GM12878 (cell line): ENCODE results near the gene PPFIBP1. TPM values are rescaled to one million over a fixed set of nuclear protein-coding genes. Genes with fewer than 3 reads are reported as not detected.

Experiments used
- ATAC-seq: fragments of 200-7000 bp; cut with Tn5 transposase; 3 replicates; pipeline ENCODE4 v1.9.1; 2020; ENCODE audit warnings: mild to moderate bottlenecking, moderate library complexity
- BruUV-seq: library from RNA; stranded (reverse); fragments of 400-500 nt; replicated peaks from 2 replicates; lab custom pipeline; 2021; lab: Mats Ljungman, UMichigan
- CTCF ChIA-PET: fragments of 300-600 bp; sonication (Branson Sonifier 250); formaldehyde crosslinking; extraction: SDS; loops from one replicate; lab custom pipeline; 2021; ENCODE audit warnings: inconsistent platforms; lab: Yijun Ruan, JAX
- POLR2A ChIA-PET: fragments of 350-600 bp; formaldehyde crosslinking; extraction: SDS; loops from one replicate; lab custom pipeline; 2021; ENCODE audit warnings: inconsistent platforms; lab: Charles Lee
- RAD21 ChIA-PET: fragments of 300-600 bp; sonication (Branson Sonifier 250); formaldehyde crosslinking; loops from one replicate; lab custom pipeline; 2023; ENCODE audit warnings: antibody characterized with exemption; ENCODE audit not compliant: unreplicated experiment; lab: Charles Lee
- SMC1A ChIA-PET: fragments of 300-600 bp; sonication (Branson Sonifier 250); formaldehyde crosslinking; loops from one replicate; lab custom pipeline; 2023; ENCODE audit not compliant: unreplicated experiment, uncharacterized antibody; lab: Charles Lee
- DNase-seq: peaks from one replicate; pipeline ENCODE4 v3.0.0-alpha.2; 2011; ENCODE audit warnings: low read depth, low spot score
- FAIRE-seq: peaks from 3 replicates; lab custom pipeline; 2011; peaks lifted over from hg19 to GRCh38; lab: Jason Lieb, UNC
- H2AFZ ChIP-seq: 2 replicates; pipeline ENCODE4 v1.6.0; 2011; ENCODE audit warnings: low read depth, low read length, control low read depth; ENCODE audit not compliant: control insufficient read depth
- H3K27ac ChIP-seq: 2 replicates; pipeline ENCODE4 v1.5.1; 2011; ENCODE audit warnings: control low read depth; ENCODE audit not compliant: control insufficient read depth, insufficient read depth
- H3K27me3 ChIP-seq, 2 experiments: replicated peaks in 1 of 2; 2 replicates each; pipeline versions ENCODE4 v1.6.0 to v1.6.1; 2011; ENCODE audit warnings: low read length in 1 of 2; ENCODE audit not compliant: control insufficient read depth in 2 of 2, insufficient read depth in 2 of 2
- H3K36me3 ChIP-seq, 2 experiments: 2 replicates each; pipeline ENCODE4 v1.5.1; 2011; ENCODE audit warnings: low read length in 1 of 2; ENCODE audit not compliant: control insufficient read depth in 2 of 2, insufficient read depth in 2 of 2
- H3K4me1 ChIP-seq: 2 replicates; pipeline ENCODE4 v1.6.1; 2011; ENCODE audit warnings: mild to moderate bottlenecking, low read length, moderate library complexity, mixed read lengths; ENCODE audit not compliant: control insufficient read depth, insufficient read depth
- H3K4me2 ChIP-seq: 2 replicates; pipeline ENCODE4 v1.6.0; 2011; ENCODE audit warnings: control low read depth; ENCODE audit not compliant: control insufficient read depth, insufficient read depth
- H3K4me3 ChIP-seq: fragments of 200-600 bp; sonication (generic); 2 replicates; pipeline ENCODE4 v1.5.1; 2016
- H3K79me2 ChIP-seq: 2 replicates; pipeline ENCODE4 v1.6.0; 2011; ENCODE audit warnings: low read length; ENCODE audit not compliant: control insufficient read depth, insufficient read depth
- H3K9ac ChIP-seq: 2 replicates; pipeline ENCODE4 v1.8.0; 2011; ENCODE audit warnings: low read length, control low read depth, mixed read lengths; ENCODE audit not compliant: control insufficient read depth, insufficient read depth
- H3K9me3 ChIP-seq: replicated peaks from 3 replicates; pipeline ENCODE4 v1.5.1; 2011; ENCODE audit warnings: mild to moderate bottlenecking, low read length; ENCODE audit not compliant: control insufficient read depth, insufficient read depth
- H4K20me1 ChIP-seq: 2 replicates; pipeline ENCODE4 v1.6.0; 2011; ENCODE audit not compliant: control insufficient read depth, insufficient read depth
- CEBPB ChIP-seq, 2 experiments: fragments of 150-350 bp in 1 of 2; IDR thresholded peaks; 2 replicates each; pipeline ENCODE4 v1.6.1; 2012 to 2014; ENCODE audit warnings: low read depth in 2 of 2, low read length in 2 of 2, borderline replicate concordance in 1 of 2, inconsistent platforms in 1 of 2
- ETV6 ChIP-seq, 2 experiments: fragments of 450-650 bp in 1 of 2; IDR thresholded peaks in 1 of 2; conservative IDR thresholded peaks in 1 of 2; 2 replicates each; pipeline ENCODE4 v1.6.1; 2014; ENCODE audit warnings: antibody characterized with exemption in 1 of 2, borderline replicate concordance in 1 of 2, low read depth in 1 of 2, mild to moderate bottlenecking in 1 of 2, moderate library complexity in 1 of 2
- HCFC1 ChIP-seq: fragments of 150-350 bp; IDR thresholded peaks from 2 replicates; pipeline ENCODE4 v1.6.1; 2014; ENCODE audit warnings: low read length
- HDGF ChIP-seq: fragments of 450-650 bp; IDR thresholded peaks from 2 replicates; pipeline ENCODE4 v1.6.1; 2016; ENCODE audit warnings: antibody characterized with exemption
- MTA3 ChIP-seq: IDR thresholded peaks from 2 replicates; pipeline ENCODE4 v1.6.1; 2012; ENCODE audit warnings: low read length, inconsistent platforms, borderline replicate concordance
- PAX5 ChIP-seq: IDR thresholded peaks from 2 replicates; pipeline ENCODE4 v1.6.1; 2011; ENCODE audit warnings: low read depth, low read length, borderline replicate concordance
- POLR2A ChIP-seq: IDR thresholded peaks from 2 replicates; pipeline ENCODE4 v1.6.1; 2011; ENCODE audit warnings: low read depth, mild to moderate bottlenecking, low read length
- RCOR1 ChIP-seq: conservative IDR thresholded peaks from 2 replicates; pipeline ENCODE4 v1.6.1; 2012; ENCODE audit warnings: low read depth, low read length, improper control_type of control experiment
- TCF12 ChIP-seq: IDR thresholded peaks from 2 replicates; pipeline ENCODE4 v1.6.1; 2011; ENCODE audit warnings: low read depth, mild to moderate bottlenecking, low read length
- WGBS: methylation state at CpG from one replicate; pipeline ENCODE4 v1.1.6; 2016; ENCODE audit warnings: low lambda C conversion rate; ENCODE audit not compliant: insufficient replicate concordance, insufficient coverage; ENCODE audit errors: missing lambda C conversion rate; 5-methylcytosine and 5-hydroxymethylcytosine counted together
- in situ Hi-C: fragments of 300-500 bp; cut with MboI; formaldehyde crosslinking; loops from 9 replicates; pipeline ENCODE4 v1.14.3; 2018; ENCODE audit warnings: mixed read lengths
- intact Hi-C: fragments of 100-400 bp; cut with micrococcal nuclease; formaldehyde crosslinking; loops from one replicate; pipeline ENCODE4 v1.14.2; 2022; ENCODE audit not compliant: unreplicated experiment
- polyA plus RNA-seq, 11 experiments: library from polyadenylated mRNA; depleted of rRNA in 4 of 11; unstranded in 6 of 11; stranded (reverse) in 5 of 11; fragments of >200 nt; fragmentation: Nextera tagmentation in 4 of 11; fragmentation: Illumina TruSeq in 1 of 11; extraction: Ambion mirVana in 4 of 11; extraction: Trizol in 1 of 11; gene quantifications; 1 replicate in 1 of 11; 2 replicates in 10 of 11; pipeline versions ENCODE4 v1.2.1 to v1.2.3, GENCODE V29; 2011 to 2016; ENCODE audit warnings: inconsistent platforms in 2 of 11, missing spikeins in 2 of 11, low read depth in 1 of 11
- total RNA-seq, 4 experiments: library from RNA; depleted of rRNA in 3 of 4; stranded (reverse); fragments of >200 nt in 3 of 4; fragmentation: Illumina TruSeq in 1 of 4; extraction: Trizol in 1 of 4; gene quantifications; 2 replicates each; pipeline versions ENCODE4 v1.2.1 to v1.2.3, GENCODE V29; 2013 to 2021
- TF ChIP-seq, protein P1 (sequence below): fragments of 450-650 bp; IDR thresholded peaks from 2 replicates; pipeline ENCODE4 v1.6.1; 2016; ENCODE audit warnings: mild to moderate bottlenecking, moderate library complexity, borderline replicate concordance
- TF ChIP-seq, protein P2 (sequence below): fragments of 450-650 bp; IDR thresholded peaks from 2 replicates; pipeline ENCODE4 v1.6.1; 2014; ENCODE audit warnings: mild to moderate bottlenecking
- TF ChIP-seq, protein P3 (sequence below): IDR thresholded peaks from 2 replicates; pipeline ENCODE4 v1.6.1; 2011; ENCODE audit warnings: mild to moderate bottlenecking, low read depth, low read length, moderate library complexity; ENCODE audit not compliant: insufficient replicate concordance

Gene PPFIBP1
- total and polyA plus RNA-seq, 10 of the 15 experiments (the other 5 are each of a cell fraction or from before 2014, with no cell fraction given), result 0.47 to 7.8 (median 3.6) TPM

DNA sequence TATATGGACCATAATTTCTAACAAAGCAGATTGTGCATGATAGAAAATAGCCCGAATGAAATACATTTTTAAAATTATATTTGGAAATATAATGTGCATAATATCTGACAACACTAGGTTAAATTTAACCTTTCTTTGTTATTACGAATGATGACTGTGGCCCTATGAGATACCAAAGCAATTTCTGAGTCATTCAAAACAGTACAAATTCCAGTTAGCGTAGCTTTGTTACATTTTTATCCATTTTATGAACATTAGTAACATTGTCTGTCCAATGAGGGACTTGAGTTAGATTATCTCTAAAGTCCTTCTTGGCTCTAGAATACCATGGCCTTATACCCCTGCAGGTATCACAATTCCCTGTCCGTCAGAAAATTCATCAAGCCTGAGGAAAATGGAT lies 133.3 kb downstream of the PPFIBP1 start (continued):
- TF ChIP-seq, protein P1, sequence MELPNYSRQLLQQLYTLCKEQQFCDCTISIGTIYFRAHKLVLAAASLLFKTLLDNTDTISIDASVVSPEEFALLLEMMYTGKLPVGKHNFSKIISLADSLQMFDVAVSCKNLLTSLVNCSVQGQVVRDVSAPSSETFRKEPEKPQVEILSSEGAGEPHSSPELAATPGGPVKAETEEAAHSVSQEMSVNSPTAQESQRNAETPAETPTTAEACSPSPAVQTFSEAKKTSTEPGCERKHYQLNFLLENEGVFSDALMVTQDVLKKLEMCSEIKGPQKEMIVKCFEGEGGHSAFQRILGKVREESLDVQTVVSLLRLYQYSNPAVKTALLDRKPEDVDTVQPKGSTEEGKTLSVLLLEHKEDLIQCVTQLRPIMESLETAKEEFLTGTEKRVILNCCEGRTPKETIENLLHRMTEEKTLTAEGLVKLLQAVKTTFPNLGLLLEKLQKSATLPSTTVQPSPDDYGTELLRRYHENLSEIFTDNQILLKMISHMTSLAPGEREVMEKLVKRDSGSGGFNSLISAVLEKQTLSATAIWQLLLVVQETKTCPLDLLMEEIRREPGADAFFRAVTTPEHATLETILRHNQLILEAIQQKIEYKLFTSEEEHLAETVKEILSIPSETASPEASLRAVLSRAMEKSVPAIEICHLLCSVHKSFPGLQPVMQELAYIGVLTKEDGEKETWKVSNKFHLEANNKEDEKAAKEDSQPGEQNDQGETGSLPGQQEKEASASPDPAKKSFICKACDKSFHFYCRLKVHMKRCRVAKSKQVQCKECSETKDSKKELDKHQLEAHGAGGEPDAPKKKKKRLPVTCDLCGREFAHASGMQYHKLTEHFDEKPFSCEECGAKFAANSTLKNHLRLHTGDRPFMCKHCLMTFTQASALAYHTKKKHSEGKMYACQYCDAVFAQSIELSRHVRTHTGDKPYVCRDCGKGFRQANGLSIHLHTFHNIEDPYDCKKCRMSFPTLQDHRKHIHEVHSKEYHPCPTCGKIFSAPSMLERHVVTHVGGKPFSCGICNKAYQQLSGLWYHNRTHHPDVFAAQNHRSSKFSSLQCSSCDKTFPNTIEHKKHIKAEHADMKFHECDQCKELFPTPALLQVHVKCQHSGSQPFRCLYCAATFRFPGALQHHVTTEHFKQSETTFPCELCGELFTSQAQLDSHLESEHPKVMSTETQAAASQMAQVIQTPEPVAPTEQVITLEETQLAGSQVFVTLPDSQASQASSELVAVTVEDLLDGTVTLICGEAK, result no peak
- TF ChIP-seq, protein P2, sequence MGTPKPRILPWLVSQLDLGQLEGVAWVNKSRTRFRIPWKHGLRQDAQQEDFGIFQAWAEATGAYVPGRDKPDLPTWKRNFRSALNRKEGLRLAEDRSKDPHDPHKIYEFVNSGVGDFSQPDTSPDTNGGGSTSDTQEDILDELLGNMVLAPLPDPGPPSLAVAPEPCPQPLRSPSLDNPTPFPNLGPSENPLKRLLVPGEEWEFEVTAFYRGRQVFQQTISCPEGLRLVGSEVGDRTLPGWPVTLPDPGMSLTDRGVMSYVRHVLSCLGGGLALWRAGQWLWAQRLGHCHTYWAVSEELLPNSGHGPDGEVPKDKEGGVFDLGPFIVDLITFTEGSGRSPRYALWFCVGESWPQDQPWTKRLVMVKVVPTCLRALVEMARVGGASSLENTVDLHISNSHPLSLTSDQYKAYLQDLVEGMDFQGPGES, result no peak
- no peak for TF ChIP-seq RCOR1

DNA sequence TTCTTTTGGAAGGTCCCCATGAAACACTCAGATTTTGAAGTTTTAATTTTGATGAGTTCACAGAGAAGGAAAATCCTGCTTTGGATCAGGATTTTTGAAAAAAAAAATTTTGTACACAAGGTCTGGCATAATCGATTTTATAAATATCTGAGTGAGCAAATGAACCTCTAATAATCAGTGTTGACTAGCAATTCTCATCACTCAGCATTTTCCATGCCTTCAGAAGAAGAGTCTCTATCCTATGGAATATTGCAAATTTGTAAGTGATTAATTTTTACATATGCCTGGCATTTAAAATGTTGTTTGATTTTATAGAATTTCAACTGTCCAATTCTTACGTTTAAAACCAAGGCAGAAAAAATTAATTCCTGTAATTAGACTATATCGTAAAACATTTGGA lies 141.7 kb downstream of the PPFIBP1 start:
- no TSS peak for BruUV-seq
- POLR2A ChIA-PET, result no interaction called here
- Histone ChIP-seq H3K9ac (no peak overlapping the region), H2AFZ (no peak overlapping the region), H4K20me1 (no peaks in the 10 kb centered on the region), H3K4me1 (no peaks in the 10 kb centered on the region), H3K4me2 (no peak overlapping the region), H3K36me3 (no peaks in the 10 kb centered on the region; a peak in 1 of 4 replicates), H3K4me3 (no peak overlapping the region), H3K27me3 (no peaks in the 10 kb centered on the region), H3K79me2 (no peaks in the 10 kb centered on the region), H3K9me3 (no peaks in the 10 kb centered on the region), H3K27ac (no peak overlapping the region)
- CTCF ChIA-PET, result no interaction called here
- intact Hi-C loops (no loop called here), in situ Hi-C loops (loop anchor here (25.0 kb wide), 1 partner anchor 228 kb away; the partner anchor contains the start of gene SMCO2)
- SMC1A ChIA-PET, result no interaction called here
- ATAC-seq, result no peak
- WGBS, result 74% methylated on average over 3 of the region's 3 CpGs
- RAD21 ChIA-PET, result no interaction called here
- FAIRE-seq, result no peak
- DNase-seq, result no peak
- TF ChIP-seq, protein P1, result no peak
- no peak for TF ChIP-seq HCFC1
- TF ChIP-seq POLR2A, result no peak
- no peak for TF ChIP-seq ETV6 (conservative IDR thresholded peaks at IDR 0.05 in 1 of 2, IDR thresholded peaks at IDR 0.05 in 1 of 2; ENCODE audit: borderline replicate concordance in 1 of 2, low read depth in 1 of 2)
- TF ChIP-seq PAX5, result no peak
- TF ChIP-seq, protein P3, sequence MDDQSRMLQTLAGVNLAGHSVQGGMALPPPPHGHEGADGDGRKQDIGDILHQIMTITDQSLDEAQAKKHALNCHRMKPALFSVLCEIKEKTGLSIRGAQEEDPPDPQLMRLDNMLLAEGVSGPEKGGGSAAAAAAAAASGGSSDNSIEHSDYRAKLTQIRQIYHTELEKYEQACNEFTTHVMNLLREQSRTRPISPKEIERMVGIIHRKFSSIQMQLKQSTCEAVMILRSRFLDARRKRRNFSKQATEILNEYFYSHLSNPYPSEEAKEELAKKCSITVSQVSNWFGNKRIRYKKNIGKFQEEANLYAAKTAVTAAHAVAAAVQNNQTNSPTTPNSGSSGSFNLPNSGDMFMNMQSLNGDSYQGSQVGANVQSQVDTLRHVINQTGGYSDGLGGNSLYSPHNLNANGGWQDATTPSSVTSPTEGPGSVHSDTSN, result no peak
- no peak for TF ChIP-seq MTA3
- TF ChIP-seq TCF12, result no peak
- TF ChIP-seq CEBPB (IDR thresholded peaks at IDR 0.05; ENCODE audit: borderline replicate concordance in 1 of 2, low read depth in 2 of 2, low read length in 2 of 2), result no peak
- TF ChIP-seq HDGF, result no peak
